ENCODE results near the gene FUT8. TPM values are rescaled to one million over a fixed set of nuclear protein-coding genes. Genes with fewer than 3 reads are reported as not detected.

Gene FUT8
- total RNA-seq, 1 donor from 2014 or later = 7.8 TPM

DNA sequence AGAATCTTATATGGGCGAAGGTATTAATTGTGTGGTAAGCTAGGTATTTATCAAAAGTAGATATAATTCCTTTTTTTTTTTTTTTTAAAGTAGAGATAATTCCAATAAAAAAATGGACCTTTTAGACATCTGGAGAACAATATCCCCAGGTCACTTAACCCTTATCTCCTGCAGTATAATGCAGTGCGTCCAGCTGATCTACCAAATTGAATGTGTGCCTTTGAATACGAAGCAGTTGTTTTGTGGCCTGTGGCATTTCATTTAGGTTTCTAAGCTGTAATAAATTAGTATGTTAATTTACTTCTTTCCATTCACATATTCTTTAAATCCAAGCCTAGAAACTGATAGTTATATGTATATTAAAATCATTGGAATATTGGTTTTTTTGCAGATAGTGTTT, 3.1 kb downstream of the FUT8 start:
- Histone ChIP-seq H3K36me3 (no peaks in the 10 kb centered on the region), H3K9me3 (replicated peaks) (no peaks in the 10 kb centered on the region), H3K4me1 (peaks cover 36% of the 10 kb centered on the region), H3K27ac (replicated peaks) (no peak overlapping the region), H3K4me3 (no peak overlapping the region), H3K27me3 (ENCODE audit: low read depth) (no peaks in the 10 kb centered on the region)
- intact Hi-C loops (cut with micrococcal nuclease) = loop anchor here (5.0 to 10.0 kb wide), 2 partner anchors 191 to 412 kb away; no protein-coding TSS in a partner anchor
- TF ChIP-seq, protein P1, sequence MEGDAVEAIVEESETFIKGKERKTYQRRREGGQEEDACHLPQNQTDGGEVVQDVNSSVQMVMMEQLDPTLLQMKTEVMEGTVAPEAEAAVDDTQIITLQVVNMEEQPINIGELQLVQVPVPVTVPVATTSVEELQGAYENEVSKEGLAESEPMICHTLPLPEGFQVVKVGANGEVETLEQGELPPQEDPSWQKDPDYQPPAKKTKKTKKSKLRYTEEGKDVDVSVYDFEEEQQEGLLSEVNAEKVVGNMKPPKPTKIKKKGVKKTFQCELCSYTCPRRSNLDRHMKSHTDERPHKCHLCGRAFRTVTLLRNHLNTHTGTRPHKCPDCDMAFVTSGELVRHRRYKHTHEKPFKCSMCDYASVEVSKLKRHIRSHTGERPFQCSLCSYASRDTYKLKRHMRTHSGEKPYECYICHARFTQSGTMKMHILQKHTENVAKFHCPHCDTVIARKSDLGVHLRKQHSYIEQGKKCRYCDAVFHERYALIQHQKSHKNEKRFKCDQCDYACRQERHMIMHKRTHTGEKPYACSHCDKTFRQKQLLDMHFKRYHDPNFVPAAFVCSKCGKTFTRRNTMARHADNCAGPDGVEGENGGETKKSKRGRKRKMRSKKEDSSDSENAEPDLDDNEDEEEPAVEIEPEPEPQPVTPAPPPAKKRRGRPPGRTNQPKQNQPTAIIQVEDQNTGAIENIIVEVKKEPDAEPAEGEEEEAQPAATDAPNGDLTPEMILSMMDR (IDR thresholded peaks at IDR 0.05; ENCODE audit: borderline replicate concordance) = no peak
- no peak for DNase-seq

GRCh38 chr14:65419593-65420252, 7.2 kb downstream of the FUT8 start:
- intact Hi-C loops (cut with micrococcal nuclease) = loop anchor here (5.0 to 10.0 kb wide), 2 partner anchors 195 to 408 kb away; no protein-coding TSS in a partner anchor
- Histone ChIP-seq H3K4me3 (no peak overlapping the region), H3K36me3 (no peaks in the 10 kb centered on the region), H3K27ac (replicated peaks) (no peak overlapping the region), H3K9me3 (replicated peaks) (no peaks in the 10 kb centered on the region), H3K4me1 (peaks cover 1% of the 10 kb centered on the region), H3K27me3 (ENCODE audit: low read depth) (no peaks in the 10 kb centered on the region)
- no peak for DNase-seq
- TF ChIP-seq, protein P1 (IDR thresholded peaks at IDR 0.05; ENCODE audit: borderline replicate concordance) = no peak

DNA sequence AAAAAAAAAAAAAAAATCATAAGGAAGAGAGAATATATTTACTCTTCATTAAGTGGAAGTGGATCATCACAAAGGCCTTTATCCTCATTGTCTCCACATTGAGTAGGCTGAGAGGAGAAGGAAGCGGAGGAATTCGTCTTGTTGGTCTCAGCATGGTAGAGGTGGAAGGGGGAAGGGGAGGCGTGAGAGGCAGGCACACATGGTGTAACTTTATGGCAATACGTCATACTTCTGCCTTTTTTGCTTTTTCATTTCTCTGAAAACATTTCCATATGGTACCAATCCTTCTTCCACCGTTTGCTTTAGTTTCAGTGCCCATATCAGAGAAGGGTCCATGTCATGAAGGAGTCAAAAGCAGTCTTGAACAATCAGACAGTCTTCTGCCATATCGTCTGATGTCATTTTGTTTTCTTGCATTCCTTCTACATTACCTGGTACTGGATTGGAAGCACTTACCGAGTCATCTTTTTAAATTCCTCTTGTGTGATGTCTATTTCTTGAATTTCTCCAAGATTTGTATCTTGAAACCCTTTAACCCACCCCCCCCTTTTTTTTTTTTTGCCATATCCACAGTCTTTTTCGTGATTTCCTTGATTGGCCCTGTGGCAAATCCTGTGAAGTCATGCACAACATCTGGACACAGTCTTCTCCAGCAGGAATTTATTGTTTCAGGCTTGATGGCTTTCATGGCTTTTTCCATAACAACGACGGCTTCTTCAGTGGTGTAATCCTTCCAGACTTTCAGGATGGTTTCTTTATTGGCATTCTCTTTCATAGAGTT, 8.9 kb downstream of the FUT8 start:
- Histone ChIP-seq H3K36me3 (no peaks in the 10 kb centered on the region), H3K27me3 (ENCODE audit: low read depth) (no peaks in the 10 kb centered on the region), H3K4me3 (no peak overlapping the region), H3K27ac (replicated peaks) (no peak overlapping the region), H3K9me3 (replicated peaks) (no peaks in the 10 kb centered on the region), H3K4me1 (no peaks in the 10 kb centered on the region)
- no peak for DNase-seq
- TF ChIP-seq, protein P1 (IDR thresholded peaks at IDR 0.05; ENCODE audit: borderline replicate concordance) = no peak
- intact Hi-C loops (cut with micrococcal nuclease) = no loop called here

DNA sequence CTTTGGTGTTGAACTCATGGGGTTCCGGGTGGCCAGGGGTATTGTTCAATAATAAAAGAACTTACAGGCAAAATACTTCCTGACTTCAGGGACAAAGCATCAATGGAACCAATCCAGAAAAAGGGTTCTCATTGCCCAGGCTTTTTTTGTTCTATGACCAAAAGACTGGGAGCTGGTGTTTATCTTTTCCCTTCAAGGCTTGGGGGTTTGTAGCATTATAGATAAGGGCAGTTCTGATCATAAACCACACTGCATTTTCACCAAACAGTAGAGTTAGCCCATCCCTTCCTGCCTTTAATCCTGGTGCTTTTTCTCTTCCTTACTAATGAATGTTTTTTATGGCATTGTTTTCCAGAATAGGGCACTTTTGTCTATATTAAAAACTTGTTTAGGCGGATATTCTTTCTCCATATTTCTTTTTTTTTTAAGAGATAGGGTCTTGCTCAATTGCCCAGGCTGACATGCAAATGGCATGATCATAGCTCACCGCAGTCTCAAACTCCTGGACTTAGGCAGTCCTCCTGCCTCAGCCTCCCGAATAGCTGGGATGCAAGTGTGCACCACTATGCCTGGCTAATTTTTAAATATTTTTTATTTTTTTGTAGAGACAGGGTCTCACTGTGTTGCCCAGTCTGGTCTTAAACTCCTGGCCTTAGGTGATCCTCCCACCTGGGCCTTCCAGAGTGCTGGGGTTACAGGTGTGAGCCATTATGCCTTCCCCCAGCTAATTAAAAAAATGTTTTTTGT, 9.7 kb downstream of the FUT8 start:
- no peaks in the 10 kb centered on the region for H3K9me3 ChIP-seq (replicated peaks)
- H3K4me3 ChIP-seq = no peak overlapping the region
- no peaks in the 10 kb centered on the region for H3K36me3 ChIP-seq
- TF ChIP-seq, protein P1 (IDR thresholded peaks at IDR 0.05; ENCODE audit: borderline replicate concordance) = no peak
- intact Hi-C loops (cut with micrococcal nuclease) = no loop called here
- no peak for DNase-seq
- no peaks in the 10 kb centered on the region for H3K4me1 ChIP-seq
- no peak overlapping the region for H3K27ac ChIP-seq (replicated peaks)
- H3K27me3 ChIP-seq (ENCODE audit: low read depth) = no peaks in the 10 kb centered on the region

GRCh38 chr14:65423982-65424381, 11.5 kb downstream of the FUT8 start:
- TF ChIP-seq, protein P1 (IDR thresholded peaks at IDR 0.05; ENCODE audit: borderline replicate concordance) = no peak
- peaks cover 2% of the 10 kb centered on the region for H3K4me1 ChIP-seq
- H3K36me3 ChIP-seq = no peaks in the 10 kb centered on the region
- intact Hi-C loops (cut with micrococcal nuclease) = no loop called here
- no peak overlapping the region for H3K4me3 ChIP-seq
- H3K9me3 ChIP-seq (replicated peaks) = no peaks in the 10 kb centered on the region
- H3K27me3 ChIP-seq (ENCODE audit: low read depth) = no peaks in the 10 kb centered on the region
- DNase-seq = no peak
- H3K27ac ChIP-seq (replicated peaks) = no peak overlapping the region
